CD4-positive, alpha-beta T cell treated with Interleukin-2 at 100 ng/mL for 4 hours (primary cell): ENCODE results near the gene DOCK6.

Experiments
- DNase-seq: peaks from one replicate; pipeline ENCODE4 v3.0.0-alpha.2; 2020; ENCODE audit warnings: low spot score

DOCK6 gene

GRCh38 chr19:11261971-11262839 lies at the start of gene DOCK6:
DOCK6 (minus strand) TSS chr19:11262524; CDS start chr19:11262440, 84 bp downstream.
- DNase-seq = no peak

- no peak for DNase-seq
These were observed 44.0 kb upstream of the DOCK6 start for GRCh38 chr19:11306337-11306736.

- DNase-seq = no peak
These were observed 42.6 kb upstream of the DOCK6 start for GRCh38 chr19:11304936-11305335.

- DNase-seq = no peak
These were observed 38.4 kb upstream of the DOCK6 start for GRCh38 chr19:11300811-11301120.

GRCh38 chr19:11299946-11300810 lies 37.9 kb upstream of the DOCK6 start:
- DNase-seq = no peak

GRCh38 chr19:11296264-11296663 lies 33.9 kb upstream of the DOCK6 start:
- no peak for DNase-seq

GRCh38 chr19:11295665-11296245 lies 33.4 kb upstream of the DOCK6 start, which contains the start of gene TSPAN16:
TSPAN16 (plus strand) TSS chr19:11296160; CDS start chr19:11296298, 138 bp downstream.
- no peak for DNase-seq

GRCh38 chr19:11295180-11295579 lies 32.9 kb upstream of the DOCK6 start:
- DNase-seq = no peak

- peak; percentile 74 for DNase-seq
These were observed 31.4 kb upstream of the DOCK6 start for GRCh38 chr19:11293433-11294389.

GRCh38 chr19:11291991-11292390 lies 29.7 kb upstream of the DOCK6 start:
- DNase-seq = no peak

GRCh38 chr19:11291415-11291814 lies 29.1 kb upstream of the DOCK6 start:
- DNase-seq = no peak

- no peak for DNase-seq
These were observed 27.9 kb upstream of the DOCK6 start for GRCh38 chr19:11290256-11290655.

GRCh38 chr19:11288349-11288748 lies 26.0 kb upstream of the DOCK6 start:
- DNase-seq = no peak

- no peak for DNase-seq
These were observed 24.1 kb upstream of the DOCK6 start for GRCh38 chr19:11286312-11286974.

GRCh38 chr19:11284515-11284914 lies 22.2 kb upstream of the DOCK6 start:
- no peak for DNase-seq

- no peak for DNase-seq
These were observed 19.2 kb upstream of the DOCK6 start for GRCh38 chr19:11281356-11282049.

GRCh38 chr19:11279505-11280236 lies 17.3 kb upstream of the DOCK6 start:
- peak; percentile 52 for DNase-seq

GRCh38 chr19:11278670-11279069 lies 16.3 kb upstream of the DOCK6 start:
- DNase-seq = no peak

- no peak for DNase-seq
These were observed 12.3 kb upstream of the DOCK6 start for GRCh38 chr19:11274533-11275086.
